ENCODE data around the gene CHDH.

CHDH gene

DNA sequence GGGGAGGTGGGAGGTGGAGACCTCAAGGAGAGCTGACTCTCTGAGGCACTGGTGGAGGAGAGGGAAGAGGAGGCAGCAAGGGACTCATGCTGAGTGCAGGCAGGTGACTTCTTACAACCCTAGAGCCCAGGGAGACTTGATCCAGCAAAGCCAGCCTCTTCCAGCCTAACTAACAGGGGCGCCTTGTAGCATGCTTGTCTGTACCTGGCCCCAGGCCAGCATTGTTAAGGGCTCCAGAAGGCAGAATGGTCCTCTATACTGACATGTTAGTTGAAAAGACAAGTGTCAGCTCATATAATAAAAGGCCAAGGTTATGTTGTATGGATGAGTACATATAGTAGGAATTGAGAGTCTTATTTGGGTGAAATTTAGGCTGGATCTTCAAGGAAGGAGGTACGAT, 65.4 kb downstream of the CHDH start:
- no peak for DNase-seq

- no peak for DNase-seq
These were observed 66.0 kb downstream of the CHDH start for GRCh38 chr3:53780171-53780570.

- DNase-seq, result no peak
These were observed 68.1 kb downstream of the CHDH start for GRCh38 chr3:53778153-53778552.

GRCh38 chr3:53777468-53777867, 68.8 kb downstream of the CHDH start:
- no peak for DNase-seq

GRCh38 chr3:53776494-53777101, 69.6 kb downstream of the CHDH start:
- no peak for DNase-seq

- DNase-seq, result no peak
These were observed 70.4 kb downstream of the CHDH start for GRCh38 chr3:53775834-53776251.

- DNase-seq, result no peak
These were observed 71.2 kb downstream of the CHDH start for GRCh38 chr3:53775018-53775417.

GRCh38 chr3:53774414-53774813, 71.8 kb downstream of the CHDH start:
- no peak for DNase-seq

DNA sequence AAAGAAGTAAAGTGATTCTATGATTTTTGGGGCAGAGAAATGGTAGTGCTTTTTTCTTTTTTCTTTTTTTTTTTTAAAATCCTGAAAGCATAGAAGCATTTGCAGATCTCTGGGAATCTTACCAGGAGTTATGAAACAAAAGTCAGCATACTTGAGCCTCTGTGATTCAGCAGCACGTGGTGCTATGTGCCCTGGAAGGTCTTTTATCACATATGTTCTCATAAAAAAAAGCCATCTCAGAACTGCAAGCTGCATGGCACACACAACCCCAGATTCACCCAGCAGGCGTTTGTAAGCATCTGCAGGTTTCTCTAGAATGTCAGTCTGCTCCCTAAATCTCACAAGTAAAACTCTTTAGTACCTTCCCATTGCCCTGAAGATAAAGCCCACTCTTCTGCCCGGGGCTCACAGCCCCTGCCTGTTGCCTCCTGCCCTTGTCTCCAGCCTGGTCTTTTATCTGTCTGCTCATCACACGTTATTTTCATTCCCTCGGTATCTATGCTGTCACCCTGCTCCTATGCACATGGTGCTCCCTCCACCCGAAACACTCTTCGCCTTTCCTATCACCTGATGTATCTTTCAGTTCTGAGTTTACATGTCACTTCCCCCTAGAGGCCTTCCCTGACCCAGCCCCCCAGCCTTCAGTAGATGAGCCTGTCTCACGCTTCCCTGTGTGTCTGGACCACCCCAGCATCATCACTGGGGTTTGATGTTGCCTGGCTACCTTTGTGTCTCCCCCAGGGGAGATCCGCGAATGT, 72.4 kb downstream of the CHDH start:
- no peak for DNase-seq

DNA sequence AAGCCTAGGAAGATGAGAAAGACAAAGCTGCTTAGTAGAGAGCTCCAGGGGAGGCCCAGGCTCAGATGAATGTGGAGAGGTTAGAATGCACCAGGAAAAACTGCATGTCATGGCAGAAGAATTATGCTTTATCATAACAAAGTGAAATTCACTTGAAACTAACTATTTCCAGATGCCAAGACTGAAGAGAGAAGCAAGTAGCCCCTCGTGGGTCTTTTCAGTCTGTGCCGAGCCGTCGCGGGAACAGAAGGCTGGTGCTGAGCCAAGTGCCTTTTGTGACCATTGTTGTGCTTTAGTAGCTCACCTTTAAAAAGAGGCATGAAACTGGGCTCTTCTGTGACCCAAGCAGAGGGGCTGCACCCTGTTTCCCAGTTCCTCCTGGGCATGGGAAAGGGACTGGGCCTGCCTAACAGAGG, 73.2 kb downstream of the CHDH start:
- DNase-seq, result no peak

DNA sequence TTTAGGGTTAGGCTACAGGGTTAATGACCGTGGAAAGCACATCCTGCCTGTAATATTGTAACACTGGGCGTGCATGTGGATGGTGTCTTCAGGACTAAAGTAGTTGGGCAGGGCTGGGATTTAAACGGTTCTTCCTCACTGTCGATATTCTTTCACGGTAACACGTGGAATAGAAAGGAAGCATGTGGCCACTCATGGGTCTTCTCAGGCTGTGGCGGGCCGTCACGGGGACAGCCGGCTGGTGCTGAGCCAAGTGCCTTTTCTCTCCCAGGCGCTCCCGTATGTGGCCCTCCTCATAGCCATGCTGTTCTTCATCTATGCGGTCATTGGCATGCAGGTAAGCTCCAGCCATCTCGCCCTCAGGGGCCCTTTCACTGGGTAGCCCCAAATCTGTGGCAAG, 73.7 kb downstream of the CHDH start:
- no peak for DNase-seq

GRCh38 chr3:53768478-53769459, 77.5 kb downstream of the CHDH start:
- no peak for DNase-seq

DNA sequence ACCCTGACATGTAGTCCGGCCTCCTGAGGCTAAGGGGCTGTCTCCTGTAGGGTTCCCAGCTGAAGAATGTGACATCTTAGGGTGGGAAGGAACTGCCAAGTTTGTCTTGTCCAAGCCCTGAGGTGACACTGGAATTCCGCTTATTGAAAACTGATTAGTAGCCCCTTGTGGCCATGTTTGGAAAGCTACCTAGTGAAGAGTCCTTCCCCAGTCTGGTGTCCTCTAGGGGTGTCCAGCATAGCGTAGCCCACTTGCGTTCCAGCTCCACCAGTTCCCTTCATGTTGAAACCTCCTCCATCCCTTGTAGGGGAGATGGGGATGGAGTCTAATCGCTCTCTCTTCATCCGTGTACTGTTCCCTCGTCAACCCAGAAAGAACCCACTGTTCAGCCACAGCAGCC, 79.5 kb downstream of the CHDH start:
- DNase-seq, result no peak

DNA sequence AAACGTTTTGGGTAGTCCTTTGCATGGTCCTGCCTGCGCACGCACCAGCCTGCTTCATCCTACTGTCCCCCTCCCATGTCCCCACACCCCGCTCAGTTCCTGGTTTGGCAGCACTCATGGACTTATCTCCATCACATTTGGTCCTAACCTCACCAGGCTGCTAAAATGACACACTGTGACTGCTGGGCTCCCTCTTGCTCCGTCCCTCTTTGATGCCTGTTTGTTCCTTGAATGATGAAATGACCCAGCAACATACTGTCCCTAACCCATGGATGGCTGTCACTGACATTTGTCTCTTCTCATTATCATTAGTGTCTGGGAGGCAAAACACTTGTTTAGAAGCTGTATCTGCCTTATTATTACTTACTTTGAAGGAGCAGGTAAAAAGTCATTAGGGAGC, 80.5 kb downstream of the CHDH start:
- DNase-seq, result no peak

DNA sequence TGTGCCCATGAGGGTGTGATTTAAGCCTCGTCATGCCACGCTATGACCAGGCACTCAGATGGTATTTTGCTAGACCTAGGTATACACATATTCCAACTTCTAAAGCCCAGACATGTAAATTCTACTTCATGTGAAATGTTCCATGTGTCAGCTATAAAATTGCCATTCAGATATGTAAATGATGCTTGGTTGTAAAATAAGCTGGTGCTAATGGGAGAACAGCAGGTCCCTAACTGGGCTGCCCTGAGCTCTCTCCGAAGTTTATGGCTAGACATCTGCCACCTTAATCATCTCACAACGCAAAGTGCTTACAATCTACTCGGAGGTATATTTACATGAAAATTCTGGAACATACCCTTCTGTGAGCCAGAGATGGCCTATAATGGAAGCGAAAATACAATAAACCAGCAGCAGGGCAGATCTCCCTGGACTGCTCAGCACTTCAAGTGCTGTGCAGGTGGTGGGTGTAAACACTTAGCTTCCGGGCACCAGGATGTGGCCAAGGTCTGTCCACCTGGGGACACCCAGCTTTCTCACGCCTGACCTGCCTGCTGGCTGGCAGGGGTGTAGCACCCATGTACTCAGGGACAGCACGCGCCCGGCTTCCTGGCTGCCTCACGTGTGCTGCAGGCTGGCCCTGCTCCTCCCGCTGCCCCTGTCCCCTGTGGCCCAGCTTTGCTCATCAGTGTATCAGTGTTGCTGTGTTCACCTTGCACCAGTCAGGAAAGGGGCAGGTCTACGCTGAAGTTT, 82.0 kb downstream of the CHDH start:
- no peak for DNase-seq

DNA sequence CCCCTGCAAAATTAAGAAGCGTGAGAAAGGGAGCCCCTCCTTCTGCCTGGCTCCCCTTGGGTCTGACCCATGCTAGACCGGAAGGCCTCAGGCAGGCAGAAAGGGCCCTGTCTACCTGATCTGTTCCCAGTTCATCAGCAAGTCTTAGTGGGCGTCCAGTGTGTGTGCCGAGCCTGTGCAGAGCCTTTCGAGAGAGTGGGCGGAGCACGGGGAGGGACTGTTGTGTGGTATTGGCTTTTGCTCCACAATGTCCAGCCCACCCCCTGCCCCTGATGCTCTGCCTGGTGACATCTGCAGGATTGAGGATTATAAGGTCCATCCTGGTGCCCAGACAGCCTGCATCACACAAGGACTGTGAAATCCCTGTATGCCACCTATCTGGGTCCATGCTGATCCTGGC, 82.9 kb downstream of the CHDH start:
- DNase-seq, result no peak
